Liver (tissue), 5 donors: Measurements from ENCODE around the gene OR2L8. TPM values are rescaled to one million over a fixed set of nuclear protein-coding genes. Genes with fewer than 3 reads are reported as not detected.

ENCODE experiments used
- polyA plus RNA-seq, 2 donors: library from polyadenylated mRNA; stranded (reverse) in 1 of 2; unstranded in 1 of 2; fragments of 200-250 nt in 1 of 2; fragments of >200 nt in 1 of 2; fragmentation: Nextera tagmentation in 1 of 2; extraction: Ambion mirVana in 1 of 2; gene quantifications; one replicate each; pipeline versions ENCODE4 v1.2.1 to v1.2.3, GENCODE V29; 2013 to 2015
- small RNA-seq: library from RNA; depleted of rRNA; stranded (forward); fragments of <200 nt; gene quantifications from one replicate; pipeline ENCODE3, GENCODE V24; 2014
- total RNA-seq, 2 donors: library from RNA; depleted of rRNA; stranded (reverse); fragments of >200 nt; gene quantifications; one replicate each; pipeline ENCODE4 v1.2.3, GENCODE V29; 2014
- donor health status: healthy.
- donor health status: healthy.
- donor health status: healthy.

The OR2L8 gene
- total and polyA plus RNA-seq, 4 donors = 0.08 to 0.09 TPM; not detected in 2

Small RNA genes within 50 kb of the gene (small RNA-seq; reads per million reads assigned to genes)
- gene RF00019 = not detected

Other genes with a start within 250 kb of the OR2L8 start
- not detected for gene OR6F1, start 232.2 kb upstream of the OR2L8 start, total RNA-seq
- not detected for gene OR6F1, start 232.2 kb upstream of the OR2L8 start, polyA plus RNA-seq
- not detected for gene OR14K1, start 210.2 kb upstream of the OR2L8 start, total RNA-seq
- gene OR14K1, start 210.2 kb upstream of the OR2L8 start, polyA plus RNA-seq = not detected
- not detected for gene OR14A2, start 200.7 kb upstream of the OR2L8 start, total RNA-seq
- not detected for gene OR14A2, start 200.7 kb upstream of the OR2L8 start, polyA plus RNA-seq
- gene OR1C1, start 188.3 kb upstream of the OR2L8 start, total RNA-seq = not detected
- not detected for gene OR1C1, start 188.3 kb upstream of the OR2L8 start, polyA plus RNA-seq
- gene OR14A16, start 124.7 kb upstream of the OR2L8 start, total RNA-seq = not detected
- gene OR14A16, start 124.7 kb upstream of the OR2L8 start, polyA plus RNA-seq = not detected
- gene OR11L1, start 107.0 kb upstream of the OR2L8 start, total RNA-seq = not detected
- not detected for gene OR11L1, start 107.0 kb upstream of the OR2L8 start, polyA plus RNA-seq
- gene TRIM58, start 91.7 kb upstream of the OR2L8 start, total RNA-seq = 10 to 100 TPM in 1 of 2 donors, under 1 TPM in 1; 0.17 to 88.7 TPM
- gene TRIM58, start 91.7 kb upstream of the OR2L8 start, polyA plus RNA-seq = under 1 TPM; 0.06 to 0.10 TPM
- gene OR2W3, start 53.3 kb upstream of the OR2L8 start, total RNA-seq = 10 to 100 TPM in 1 of 2 donors, not detected in 1; 13.4 TPM
- gene OR2W3, start 53.3 kb upstream of the OR2L8 start, polyA plus RNA-seq = not detected
- gene OR2T8, start 28.6 kb upstream of the OR2L8 start, total RNA-seq = under 1 TPM in 1 of 2 donors, not detected in 1; 0.70 TPM
- not detected for gene OR2T8, start 28.6 kb upstream of the OR2L8 start, polyA plus RNA-seq
- gene OR2AJ1, start 24.0 kb upstream of the OR2L8 start, total RNA-seq = not detected
- gene OR2AJ1, start 24.0 kb upstream of the OR2L8 start, polyA plus RNA-seq = not detected
- not detected for gene OR2AK2, start 16.4 kb downstream of the OR2L8 start, total RNA-seq
- not detected for gene OR2AK2, start 16.4 kb downstream of the OR2L8 start, polyA plus RNA-seq
- gene OR2L5, start 64.8 kb downstream of the OR2L8 start, total RNA-seq = under 1 TPM in 1 of 2 donors, not detected in 1; 0.09 TPM
- not detected for gene OR2L5, start 64.8 kb downstream of the OR2L8 start, polyA plus RNA-seq
- not detected for gene OR2L2, start 81.2 kb downstream of the OR2L8 start, total RNA-seq
- gene OR2L2, start 81.2 kb downstream of the OR2L8 start, polyA plus RNA-seq = under 1 TPM in 1 of 2 donors, not detected in 1; 0.03 TPM
- under 1 TPM; under 0.01 to 0.05 TPM for gene OR2L3, start 98.0 kb downstream of the OR2L8 start, total RNA-seq
- gene OR2L3, start 98.0 kb downstream of the OR2L8 start, polyA plus RNA-seq = not detected
- gene OR2L13, start 146.3 kb downstream of the OR2L8 start, total RNA-seq = not detected
- not detected for gene OR2L13, start 146.3 kb downstream of the OR2L8 start, polyA plus RNA-seq
- not detected for gene OR2M5, start 196.3 kb downstream of the OR2L8 start, total RNA-seq
- gene OR2M5, start 196.3 kb downstream of the OR2L8 start, polyA plus RNA-seq = not detected
- gene OR2M2, start 226.0 kb downstream of the OR2L8 start, total RNA-seq = not detected
- gene OR2M2, start 226.0 kb downstream of the OR2L8 start, polyA plus RNA-seq = not detected
- not detected for gene OR2M3, start 248.4 kb downstream of the OR2L8 start, total RNA-seq
- gene OR2M3, start 248.4 kb downstream of the OR2L8 start, polyA plus RNA-seq = not detected